ENCODE results near the gene FCGR2B.
"Not testable (repeated sequence)": the region's sequence is repeated elsewhere in the genome, so short reads cannot be mapped to it uniquely, and the experiment has no call there.

The FCGR2B gene

GRCh38 chr1:161647507-161648360 is 15.2 kb upstream of the FCGR2B start:
- DNase-seq: peak; percentile 47

GRCh38 chr1:161653541-161653940 is 9.4 kb upstream of the FCGR2B start:
- DNase-seq: not testable (repeated sequence)

GRCh38 chr1:161653971-161654370 is 9.0 kb upstream of the FCGR2B start:
- DNase-seq: not testable (repeated sequence)

GRCh38 chr1:161658524-161658923 is 4.4 kb upstream of the FCGR2B start:
- DNase-seq: not testable (repeated sequence)

GRCh38 chr1:161661660-161662311 is 1.2 kb upstream of the FCGR2B start:
- DNase-seq: not testable (repeated sequence)

GRCh38 chr1:161663569-161663968 is 626 bp downstream of the FCGR2B start:
- not testable (repeated sequence) for DNase-seq

GRCh38 chr1:161664689-161665088 is 1.7 kb downstream of the FCGR2B start:
- not testable (repeated sequence) for DNase-seq

- DNase-seq: not testable (repeated sequence)
Measured at GRCh38 chr1:161671045-161672020, 8.4 kb downstream of the FCGR2B start.

- DNase-seq: not testable (repeated sequence)
Measured at GRCh38 chr1:161673437-161673836, 10.5 kb downstream of the FCGR2B start.

GRCh38 chr1:161674447-161674846 is 11.5 kb downstream of the FCGR2B start:
- not testable (repeated sequence) for DNase-seq

GRCh38 chr1:161674908-161675307 is 12.0 kb downstream of the FCGR2B start:
- not testable (repeated sequence) for DNase-seq

GRCh38 chr1:161676441-161676840 is 13.5 kb downstream of the FCGR2B start:
- no peak for DNase-seq

GRCh38 chr1:161676958-161677689 is 14.2 kb downstream of the FCGR2B start:
- no peak for DNase-seq

- DNase-seq: no peak
Measured at GRCh38 chr1:161678500-161678899, 15.6 kb downstream of the FCGR2B start.

- no peak for DNase-seq
Measured at GRCh38 chr1:161681879-161682278, 18.9 kb downstream of the FCGR2B start.

- DNase-seq: no peak
Measured at GRCh38 chr1:161688946-161689345, 26.0 kb downstream of the FCGR2B start.

GRCh38 chr1:161691846-161692245 is 28.9 kb downstream of the FCGR2B start:
- DNase-seq: no peak

- DNase-seq: not testable (repeated sequence)
Measured at GRCh38 chr1:161693020-161693712, 30.2 kb downstream of the FCGR2B start.

GRCh38 chr1:161698302-161698701 is 35.4 kb downstream of the FCGR2B start:
- not testable (repeated sequence) for DNase-seq

GRCh38 chr1:161702250-161702649 is 39.3 kb downstream of the FCGR2B start:
- no peak for DNase-seq

- no peak for DNase-seq
Measured at GRCh38 chr1:161705537-161705936, 42.6 kb downstream of the FCGR2B start.

- peak; percentile 77 for DNase-seq
Measured at GRCh38 chr1:161706113-161706481, 43.2 kb downstream of the FCGR2B start.

Measured in EL (cell line).